ENCODE measurements around the gene SPNS3.

SPNS3 gene

GRCh38 chr17:4505187-4505586 is 71.4 kb downstream of the SPNS3 start:
- DNase-seq (ENCODE audit: low read depth, low spot score) = no peak
- peak overlapping the region; percentile 29 for H3K27ac ChIP-seq

GRCh38 chr17:4506175-4506813 is 72.6 kb downstream of the SPNS3 start:
- DNase-seq (ENCODE audit: low read depth, low spot score) = no peak
- H3K27ac ChIP-seq = no peak overlapping the region

- H3K27ac ChIP-seq = no peak overlapping the region
- DNase-seq (ENCODE audit: low read depth, low spot score) = no peak
Measured at GRCh38 chr17:4506892-4507291, 73.2 kb downstream of the SPNS3 start.

- no peak overlapping the region for H3K27ac ChIP-seq
- DNase-seq (ENCODE audit: low read depth, low spot score) = no peak
Measured at GRCh38 chr17:4507361-4508111, 73.8 kb downstream of the SPNS3 start.

GRCh38 chr17:4508207-4508606 is 74.5 kb downstream of the SPNS3 start:
- no peak overlapping the region for H3K27ac ChIP-seq
- no peak for DNase-seq (ENCODE audit: low read depth, low spot score)

- no peak overlapping the region for H3K27ac ChIP-seq
- no peak for DNase-seq (ENCODE audit: low read depth, low spot score)
Measured at GRCh38 chr17:4509401-4509800, 75.7 kb downstream of the SPNS3 start.

- no peak for DNase-seq (ENCODE audit: low read depth, low spot score)
- no peak overlapping the region for H3K27ac ChIP-seq
Measured at GRCh38 chr17:4509923-4510617, 76.3 kb downstream of the SPNS3 start.

- DNase-seq (ENCODE audit: low read depth, low spot score) = no peak
Measured at GRCh38 chr17:4510618-4510941, 76.8 kb downstream of the SPNS3 start.

GRCh38 chr17:4511199-4511932 is 77.6 kb downstream of the SPNS3 start:
- no peak for DNase-seq (ENCODE audit: low read depth, low spot score)
- H3K27ac ChIP-seq = no peak overlapping the region

More at GRCh38 chr17:4510618-4510941, 76.8 kb downstream of the SPNS3 start:
- no peak overlapping the region for H3K27ac ChIP-seq

- no peak overlapping the region for H3K27ac ChIP-seq
- DNase-seq (ENCODE audit: low read depth, low spot score) = no peak
Measured at GRCh38 chr17:4512156-4513112, 78.7 kb downstream of the SPNS3 start.

- H3K27ac ChIP-seq = peak overlapping the region; percentile 5
- no peak for DNase-seq (ENCODE audit: low read depth, low spot score)
Measured at GRCh38 chr17:4513113-4514032, 79.6 kb downstream of the SPNS3 start.

GRCh38 chr17:4514206-4514605 is 80.5 kb downstream of the SPNS3 start:
- DNase-seq (ENCODE audit: low read depth, low spot score) = no peak
- H3K27ac ChIP-seq = peak overlapping the region; percentile 5

- no peak for DNase-seq (ENCODE audit: low read depth, low spot score)
- peak overlapping the region; percentile 5 for H3K27ac ChIP-seq
Measured at GRCh38 chr17:4514779-4515178, 81.0 kb downstream of the SPNS3 start.

GRCh38 chr17:4515501-4515900 is 81.8 kb downstream of the SPNS3 start:
- no peak for DNase-seq (ENCODE audit: low read depth, low spot score)

GRCh38 chr17:4516735-4517134 is 83.0 kb downstream of the SPNS3 start:
- DNase-seq (ENCODE audit: low read depth, low spot score) = no peak
- H3K27ac ChIP-seq = no peak overlapping the region

More at GRCh38 chr17:4515501-4515900, 81.8 kb downstream of the SPNS3 start:
- no peak overlapping the region for H3K27ac ChIP-seq

GRCh38 chr17:4518901-4519300 is 85.2 kb downstream of the SPNS3 start:
- H3K27ac ChIP-seq = no peak overlapping the region
- DNase-seq (ENCODE audit: low read depth, low spot score) = no peak

- no peak for DNase-seq (ENCODE audit: low read depth, low spot score)
- H3K27ac ChIP-seq = no peak overlapping the region
Measured at GRCh38 chr17:4519361-4519788, 85.6 kb downstream of the SPNS3 start.

GRCh38 chr17:4520060-4520893 is 86.5 kb downstream of the SPNS3 start:
- peak overlapping the region; percentile 90 for H3K27ac ChIP-seq
- DNase-seq (ENCODE audit: low read depth, low spot score) = no peak
